H1 (cell line): ENCODE measurements around the gene MINDY1. TPM values are rescaled to one million over a fixed set of nuclear protein-coding genes. Genes with fewer than 3 reads are reported as not detected.
A peak's percentile ranks its signal among the peaks of the same experiment; 100 is the strongest.

Source experiments
- ASH2L ChIP-seq: fragments of 200-600, 300-600 bp; sonication (generic); IDR thresholded peaks from one replicate; pipeline ENCODE4 v1.7.1; 2017; ENCODE audit warnings: low read length
- CBX8 ChIP-seq: fragments of 300-800, 300-1000 bp; sonication (generic); IDR thresholded peaks from 2 replicates; pipeline ENCODE4 v1.7.1; 2016; ENCODE audit warnings: low read depth, low read length, borderline replicate concordance
- CTBP2 ChIP-seq: IDR thresholded peaks from 2 replicates; pipeline ENCODE4 v1.7.0; 2011; ENCODE audit warnings: borderline replicate concordance, mild to moderate bottlenecking, moderate library complexity, mixed read lengths, low read length; ENCODE audit not compliant: insufficient read depth, insufficient read length
- CTCF ChIP-seq, 3 experiments: IDR thresholded peaks; 1 replicate in 2 of 3; 2 replicates in 1 of 3; pipeline versions ENCODE4 v1.5.1 to v1.6.1; 2011; ENCODE audit warnings: low read length in 3 of 3, mild to moderate bottlenecking in 3 of 3, inconsistent platforms in 2 of 3, low read depth in 1 of 3, moderate library complexity in 1 of 3; ENCODE audit not compliant: insufficient read depth in 1 of 3; ENCODE audit errors: control extremely low read depth in 1 of 3
- EGR1 ChIP-seq: IDR thresholded peaks from 2 replicates; pipeline ENCODE4 v1.6.1; 2011; ENCODE audit warnings: low read depth, low read length, borderline replicate concordance
- EP300 ChIP-seq, 2 experiments: IDR thresholded peaks; 1 replicate in 1 of 2; 2 replicates in 1 of 2; pipeline ENCODE4 v1.6.1; 2011 to 2012; ENCODE audit warnings: low read depth in 2 of 2, low read length in 2 of 2, mild to moderate bottlenecking in 2 of 2, borderline replicate concordance in 1 of 2, inconsistent platforms in 1 of 2, moderate library complexity in 1 of 2
- EZH2 ChIP-seq: fragments of 200-600 bp; sonication (generic); IDR thresholded peaks from 2 replicates; pipeline ENCODE4 v1.7.1; 2012; ENCODE audit warnings: low read depth, mild to moderate bottlenecking, moderate library complexity, low read length, inconsistent platforms; ENCODE audit not compliant: severe bottlenecking
- FOSL1 ChIP-seq: IDR thresholded peaks from 2 replicates; pipeline ENCODE4 v1.6.1; 2011; ENCODE audit warnings: mild to moderate bottlenecking, low read depth, low read length, moderate library complexity; ENCODE audit not compliant: insufficient read depth
- GTF2F1 ChIP-seq: IDR thresholded peaks from 2 replicates; pipeline ENCODE4 v1.6.1; 2012; ENCODE audit warnings: low read depth, low read length, improper control_type of control experiment, borderline replicate concordance
- HDAC2 ChIP-seq, 2 experiments: fragments of 300-600 bp in 1 of 2; sonication (generic) in 1 of 2; IDR thresholded peaks; 2 replicates each; pipeline ENCODE4 v1.6.1; 2011 to 2012; ENCODE audit warnings: low read depth in 2 of 2, low read length in 2 of 2, mild to moderate bottlenecking in 2 of 2, moderate library complexity in 2 of 2, borderline replicate concordance in 1 of 2, inconsistent platforms in 1 of 2
- KDM4A ChIP-seq: IDR thresholded peaks from one replicate; pipeline ENCODE4 v1.7.1; 2012; ENCODE audit warnings: low read depth, mild to moderate bottlenecking, moderate library complexity, low read length, inconsistent platforms; ENCODE audit not compliant: severe bottlenecking
- POLR2A ChIP-seq, 2 experiments: IDR thresholded peaks; 1 replicate in 1 of 2; 2 replicates in 1 of 2; pipeline ENCODE4 v1.6.1; 2011; ENCODE audit warnings: low read depth in 2 of 2, low read length in 2 of 2, mild to moderate bottlenecking in 2 of 2; ENCODE audit errors: control extremely low read depth in 1 of 2
- RFX5 ChIP-seq: IDR thresholded peaks from 2 replicates; pipeline ENCODE4 v1.6.1; 2011; ENCODE audit warnings: low read depth, low read length, improper control_type of control experiment, borderline replicate concordance
- RNF2 ChIP-seq: fragments of 200-900, 300-1000 bp; sonication (generic); IDR thresholded peaks from 2 replicates; pipeline ENCODE4 v1.7.1; 2016; ENCODE audit warnings: borderline replicate concordance, low read depth, mild to moderate bottlenecking, antibody characterized with exemption, low read length; ENCODE audit not compliant: poor library complexity, severe bottlenecking; ENCODE audit errors: missing control alignments
- RXRA ChIP-seq: IDR thresholded peaks from 2 replicates; pipeline ENCODE4 v1.6.1; 2011; ENCODE audit warnings: low read depth, mild to moderate bottlenecking, low read length, moderate library complexity; ENCODE audit not compliant: insufficient read depth
- SIRT6 ChIP-seq: IDR thresholded peaks from one replicate; pipeline ENCODE4 v1.7.1; 2012; ENCODE audit warnings: low read length, inconsistent platforms
- SP2 ChIP-seq: IDR thresholded peaks from 2 replicates; pipeline ENCODE4 v1.6.1; 2012; ENCODE audit warnings: mild to moderate bottlenecking, low read length, inconsistent platforms
- SP4 ChIP-seq: IDR thresholded peaks from 2 replicates; pipeline ENCODE4 v1.6.1; 2012; ENCODE audit warnings: low read length, inconsistent platforms
- SRF ChIP-seq: IDR thresholded peaks from 2 replicates; pipeline ENCODE4 v1.6.1; 2011; ENCODE audit warnings: mild to moderate bottlenecking, low read depth, low read length, moderate library complexity
- SUZ12 ChIP-seq: fragments of 200-600 bp; sonication (generic); IDR thresholded peaks from 2 replicates; pipeline ENCODE4 v1.6.1; 2012; ENCODE audit warnings: mild to moderate bottlenecking, inconsistent platforms, low read length, moderate library complexity, mixed read lengths
- TAF1 ChIP-seq: IDR thresholded peaks from 2 replicates; pipeline ENCODE4 v1.6.1; 2011; ENCODE audit warnings: mild to moderate bottlenecking, low read depth, low read length
- TCF12 ChIP-seq: IDR thresholded peaks from 2 replicates; pipeline ENCODE4 v1.6.1; 2011; ENCODE audit warnings: low read depth, mild to moderate bottlenecking, low read length
- polyA plus RNA-seq, 7 experiments: library from polyadenylated mRNA; depleted of rRNA in 3 of 7; stranded (reverse) in 5 of 7; unstranded in 2 of 7; fragments of >200 nt in 5 of 7; fragments of 200-250 nt in 2 of 7; gene quantifications; 1 replicate in 5 of 7; 2 replicates in 1 of 7; 4 replicates in 1 of 7; pipeline versions ENCODE4 v1.2.1 to v1.2.3, GENCODE V29; 2011 to 2013; ENCODE audit warnings: missing spikeins in 2 of 7, mixed read lengths in 2 of 7
- total RNA-seq: library from RNA; stranded (reverse); fragmentation: NEBNext Ultra II Directional; extraction: Animal tissue kit (Norgen Biotek cat#: 25700); gene quantifications from 2 replicates; pipeline ENCODE4 v1.2.1, GENCODE V29; 2021

The MINDY1 gene
- total and polyA plus RNA-seq, 2 of the 8 experiments (the other 6 are each of a cell fraction or from before 2014, with no cell fraction given), result 10.3 to 11.4 TPM

GRCh38 chr1:150981177-150981804, 25.4 kb downstream of the MINDY1 start (continued):
- TF ChIP-seq CTCF (IDR thresholded peaks at IDR 0.05; ENCODE audit: control extremely low read depth in 1 of 3, insufficient read depth in 1 of 3, low read depth in 1 of 3, low read length in 3 of 3) (no peak; a peak in 1 of 4 replicates), EP300 (IDR thresholded peaks at IDR 0.05; ENCODE audit: borderline replicate concordance in 1 of 2, low read depth in 2 of 2, low read length in 2 of 2) (no peak), TAF1 (peak; percentile 76), TCF12 (0 out of 2 replicates have a peak, but pooled peaks have one; percentile 31), SIRT6 (no peak), SUZ12 (no peak), POLR2A (IDR thresholded peaks at IDR 0.05; ENCODE audit: control extremely low read depth in 1 of 2, low read depth in 2 of 2, low read length in 2 of 2) (peak; percentile 69 to 72; a peak in 2 of 3 replicates), ASH2L (peak; percentile 79), RFX5 (no peak), GTF2F1 (no peak), CTBP2 (peak; percentile 14), RXRA (no peak), HDAC2 (IDR thresholded peaks at IDR 0.05; ENCODE audit: borderline replicate concordance in 1 of 2, low read depth in 2 of 2, low read length in 2 of 2) (no peak; a peak in 1 of 4 replicates), RNF2 (no peak), SRF (no peak), EZH2 (peak; percentile 8), SP4 (no peak), KDM4A (no peak), FOSL1 (no peak), EGR1 (no peak), SP2 (no peak), CBX8 (no peak)
